ENCODE data around the gene UGGT2.

GRCh38 chr13:95779522-95779921 is 273.7 kb downstream of the UGGT2 start:
- TF ChIP-seq CTCF (IDR thresholded peaks at IDR 0.05) (no peak), POLR2AphosphoS5 (IDR thresholded peaks at IDR 0.05) (no peak)

Data from prostate gland (tissue), 2 donors.